BE2C (cell line): ENCODE measurements around the gene PIK3R6.

ENCODE experiments used
- DNase-seq: peaks from one replicate; pipeline ENCODE4 v3.0.0-alpha.2; 2020
- H3K27me3 ChIP-seq: fragments of 250-450 bp; sonication (Bioruptor Pico); 2 replicates; pipeline ENCODE4 v1.5.1; 2020; ENCODE audit warnings: mild to moderate bottlenecking
- H3K36me3 ChIP-seq: fragments of 250-450 bp; sonication (Bioruptor Pico); 2 replicates; pipeline ENCODE4 v1.5.1; 2020; ENCODE audit warnings: mild to moderate bottlenecking
- H3K4me1 ChIP-seq: fragments of 250-450 bp; sonication (Bioruptor Pico); 2 replicates; pipeline ENCODE4 v1.5.1; 2020
- H3K4me3 ChIP-seq: 2 replicates; pipeline ENCODE4 v1.5.1; 2011; ENCODE audit warnings: low read depth, low read length
- H3K9me3 ChIP-seq: fragments of 250-450 bp; sonication (Bioruptor Pico); 2 replicates; pipeline ENCODE4 v1.5.1; 2020
- CTCF ChIP-seq: IDR thresholded peaks from 2 replicates; pipeline ENCODE4 v1.5.1; 2012; ENCODE audit warnings: mild to moderate bottlenecking, low read depth, low read length

Gene PIK3R6

GRCh38 chr17:8851600-8851999 is 15.9 kb downstream of the PIK3R6 start:
- Histone ChIP-seq H3K27me3 (no peaks in the 10 kb centered on the region), H3K36me3 (no peaks in the 10 kb centered on the region), H3K4me1 (no peaks in the 10 kb centered on the region), H3K4me3 (no peak overlapping the region), H3K9me3 (no peaks in the 10 kb centered on the region)
- DNase-seq: no peak
- TF ChIP-seq CTCF: no peak

- TF ChIP-seq CTCF: no peak
- Histone ChIP-seq H3K36me3 (no peaks in the 10 kb centered on the region), H3K4me1 (no peaks in the 10 kb centered on the region), H3K9me3 (no peaks in the 10 kb centered on the region), H3K27me3 (no peaks in the 10 kb centered on the region), H3K4me3 (no peak overlapping the region)
- no peak for DNase-seq
Observed at GRCh38 chr17:8849311-8850041, 18.0 kb downstream of the PIK3R6 start.

GRCh38 chr17:8847891-8848290 is 19.6 kb downstream of the PIK3R6 start:
- TF ChIP-seq CTCF: no peak
- Histone ChIP-seq H3K4me3 (no peak overlapping the region), H3K4me1 (no peaks in the 10 kb centered on the region), H3K36me3 (no peaks in the 10 kb centered on the region), H3K27me3 (no peaks in the 10 kb centered on the region), H3K9me3 (no peaks in the 10 kb centered on the region)
- no peak for DNase-seq

GRCh38 chr17:8846768-8847211 is 20.7 kb downstream of the PIK3R6 start:
- Histone ChIP-seq H3K4me1 (no peaks in the 10 kb centered on the region), H3K36me3 (no peaks in the 10 kb centered on the region), H3K4me3 (no peak overlapping the region), H3K27me3 (no peaks in the 10 kb centered on the region), H3K9me3 (no peaks in the 10 kb centered on the region)
- no peak for TF ChIP-seq CTCF
- DNase-seq: no peak

GRCh38 chr17:8844229-8845218 is 22.9 kb downstream of the PIK3R6 start:
- H3K27me3 ChIP-seq: no peaks in the 10 kb centered on the region
- DNase-seq: no peak
- H3K36me3 ChIP-seq: no peaks in the 10 kb centered on the region
- H3K4me1 ChIP-seq: no peaks in the 10 kb centered on the region
- no peaks in the 10 kb centered on the region for H3K9me3 ChIP-seq
- no peak overlapping the region for H3K4me3 ChIP-seq
- no peak for TF ChIP-seq CTCF

- H3K4me1 ChIP-seq: no peaks in the 10 kb centered on the region
- no peak for DNase-seq
- H3K4me3 ChIP-seq: no peak overlapping the region
- no peaks in the 10 kb centered on the region for H3K36me3 ChIP-seq
- no peak for TF ChIP-seq CTCF
- H3K27me3 ChIP-seq: no peaks in the 10 kb centered on the region
- H3K9me3 ChIP-seq: no peaks in the 10 kb centered on the region
Observed at GRCh38 chr17:8843344-8843743, 24.1 kb downstream of the PIK3R6 start.
